NT2/D1 (cell line): Measurements from ENCODE around the gene PHGDH.

Source experiments
- SUZ12 ChIP-seq: IDR thresholded peaks from 2 replicates; pipeline ENCODE4 v1.6.1; 2011; ENCODE audit not compliant: insufficient read length, insufficient read depth; ENCODE audit errors: extremely low read depth
- YY1 ChIP-seq: IDR thresholded peaks from 2 replicates; pipeline ENCODE4 v1.6.1; 2011; ENCODE audit not compliant: insufficient read length, insufficient read depth
- ZNF274 ChIP-seq: IDR thresholded peaks from 2 replicates; pipeline ENCODE4 v1.6.1; 2011; ENCODE audit warnings: mild to moderate bottlenecking, low read depth, low read length

DNA sequence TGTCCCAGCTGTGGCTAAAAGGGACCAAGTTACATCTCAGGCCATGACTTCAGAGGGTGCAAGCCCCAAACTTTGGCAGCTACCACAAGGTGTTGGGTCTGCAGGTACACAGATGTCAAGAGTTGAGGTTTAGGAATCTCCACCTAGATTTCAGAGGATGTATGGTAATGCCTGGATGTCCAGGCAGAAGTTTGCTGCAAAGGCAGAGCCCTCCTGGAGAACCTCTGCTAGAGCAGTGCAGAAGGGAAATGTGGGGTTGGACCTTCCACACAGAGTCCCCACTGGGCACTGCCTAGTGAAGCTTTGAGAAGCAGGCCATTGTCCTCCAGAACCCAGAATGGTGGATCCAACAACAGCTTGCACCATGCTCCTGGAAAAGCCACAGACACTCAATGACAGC, 10.1 kb upstream of the PHGDH start:
- no peak for TF ChIP-seq ZNF274
- no peak for TF ChIP-seq YY1
- TF ChIP-seq SUZ12 = no peak
